DOHH2 (cell line): Measurements from ENCODE around the gene AFF4.

Experiments
- H3F3A ChIP-seq: fragments of 200-600 bp; sonication (generic), shearing (Covaris generic); 2 replicates; pipeline ENCODE4 v1.6.0; 2016; ENCODE audit warnings: antibody characterized with exemption, mild to moderate bottlenecking; ENCODE audit not compliant: control insufficient read depth, insufficient read depth
- H3K27ac ChIP-seq: fragments of 200-600 bp; sonication (generic); 2 replicates; pipeline ENCODE4 v1.5.1; 2014; ENCODE audit warnings: low read depth, mild to moderate bottlenecking, low read length, moderate library complexity
- H3K27me3 ChIP-seq: fragments of 200-600 bp; sonication (generic); 2 replicates; pipeline ENCODE4 v1.6.1; 2014; ENCODE audit warnings: mild to moderate bottlenecking, low read length, mixed read lengths; ENCODE audit not compliant: control insufficient read depth
- H3K36me3 ChIP-seq: fragments of 200-600 bp; sonication (generic); 2 replicates; pipeline ENCODE4 v1.6.1; 2014; ENCODE audit warnings: mild to moderate bottlenecking, low read length, moderate library complexity, mixed read lengths; ENCODE audit not compliant: control insufficient read depth
- H3K4me1 ChIP-seq: fragments of 200-600 bp; sonication (generic); 2 replicates; pipeline ENCODE4 v1.6.1; 2014; ENCODE audit warnings: mild to moderate bottlenecking, low read length, mixed read lengths; ENCODE audit not compliant: control insufficient read depth
- H3K4me2 ChIP-seq: fragments of 200-600 bp; sonication (generic); 2 replicates; pipeline ENCODE4 v1.6.0; 2014; ENCODE audit warnings: mild to moderate bottlenecking, low read length, moderate library complexity
- H3K4me3 ChIP-seq: fragments of 200-600 bp; sonication (generic); 2 replicates; pipeline ENCODE4 v1.5.1; 2014; ENCODE audit warnings: mild to moderate bottlenecking, low read length, mixed read lengths
- H3K79me2 ChIP-seq: fragments of 200-600 bp; sonication (generic); 2 replicates; pipeline ENCODE4 v1.6.1; 2014; ENCODE audit warnings: mild to moderate bottlenecking, low read length, mixed read lengths; ENCODE audit not compliant: control insufficient read depth
- H3K9me2 ChIP-seq: fragments of 200-600 bp; sonication (generic); replicated peaks from 2 replicates; pipeline ENCODE4 v1.6.1; 2014; ENCODE audit warnings: mild to moderate bottlenecking, low read length, mixed read lengths; ENCODE audit not compliant: control insufficient read depth
- H3K9me3 ChIP-seq: fragments of 200-600 bp; sonication (generic); 2 replicates; pipeline ENCODE4 v1.6.1; 2014; ENCODE audit warnings: antibody characterized with exemption, low read length, mixed read lengths; ENCODE audit not compliant: control insufficient read depth, insufficient read depth
- H4K20me1 ChIP-seq: fragments of 200-600 bp; sonication (generic); 2 replicates; pipeline ENCODE4 v1.6.0; 2014; ENCODE audit warnings: low read depth, mild to moderate bottlenecking, antibody characterized with exemption, low read length, moderate library complexity; ENCODE audit not compliant: control insufficient read depth, insufficient read depth
- CTCF ChIP-seq: fragments of 200-600 bp; sonication (generic); IDR thresholded peaks from one replicate; pipeline ENCODE4 v1.5.1; 2014; ENCODE audit warnings: antibody characterized with exemption, mild to moderate bottlenecking, low read depth, low read length; ENCODE audit not compliant: poor library complexity, severe bottlenecking
- EZH2phosphoT487 ChIP-seq: fragments of 200-600 bp; sonication (generic); IDR thresholded peaks from 2 replicates; pipeline ENCODE4 v1.6.1; 2017; ENCODE audit warnings: borderline replicate concordance, mild to moderate bottlenecking, antibody characterized with exemption, low read length, moderate library complexity, mixed read lengths

The AFF4 gene

GRCh38 chr5:132853790-132854189 is 109.6 kb downstream of the AFF4 start:
- no peak overlapping the region for H3K27ac ChIP-seq
- H3K4me3 ChIP-seq: no peak overlapping the region
- H3K4me2 ChIP-seq: no peak overlapping the region

GRCh38 chr5:132853323-132853722 is 110.1 kb downstream of the AFF4 start:
- Histone ChIP-seq H3K79me2 (no peaks in the 10 kb centered on the region), H3K36me3 (no peaks in the 10 kb centered on the region), H3K9me2 (no peaks in the 10 kb centered on the region), H3F3A (no peaks in the 10 kb centered on the region), H3K27ac (no peak overlapping the region), H3K27me3 (0 out of 2 replicates have a peak, but pooled peaks cover 6% of the 10 kb centered on the region), H3K4me2 (no peak overlapping the region), H4K20me1 (no peaks in the 10 kb centered on the region), H3K4me3 (no peak overlapping the region), H3K9me3 (no peaks in the 10 kb centered on the region), H3K4me1 (no peaks in the 10 kb centered on the region)
- no peak for TF ChIP-seq EZH2phosphoT487
- TF ChIP-seq CTCF: no peak

More at GRCh38 chr5:132853790-132854189, 109.6 kb downstream of the AFF4 start:
- Histone ChIP-seq H4K20me1 (no peaks in the 10 kb centered on the region), H3K9me2 (no peaks in the 10 kb centered on the region), H3K9me3 (no peaks in the 10 kb centered on the region), H3K79me2 (no peaks in the 10 kb centered on the region), H3K4me1 (no peaks in the 10 kb centered on the region), H3K27me3 (0 out of 2 replicates have a peak, but pooled peaks cover 6% of the 10 kb centered on the region), H3F3A (no peaks in the 10 kb centered on the region), H3K36me3 (no peaks in the 10 kb centered on the region)
- TF ChIP-seq CTCF: no peak
- no peak for TF ChIP-seq EZH2phosphoT487

GRCh38 chr5:132850066-132850465 is 113.4 kb downstream of the AFF4 start:
- H3K4me3 ChIP-seq: no peak overlapping the region
- TF ChIP-seq EZH2phosphoT487 (no peak), CTCF (no peak)
- H3K36me3 ChIP-seq: no peaks in the 10 kb centered on the region
- H3K27ac ChIP-seq: no peak overlapping the region
- H3F3A ChIP-seq: no peaks in the 10 kb centered on the region
- no peaks in the 10 kb centered on the region for H3K9me2 ChIP-seq
- no peaks in the 10 kb centered on the region for H3K9me3 ChIP-seq
- no peaks in the 10 kb centered on the region for H3K4me1 ChIP-seq
- H3K4me2 ChIP-seq: no peak overlapping the region
- H4K20me1 ChIP-seq: no peaks in the 10 kb centered on the region
- H3K27me3 ChIP-seq: 0 out of 2 replicates have a peak, but pooled peaks cover 6% of the 10 kb centered on the region
- no peaks in the 10 kb centered on the region for H3K79me2 ChIP-seq
